Parietal lobe (tissue), 2 donors: Measurements from ENCODE around the gene A4GALT. TPM values are rescaled to one million over a fixed set of nuclear protein-coding genes. Genes with fewer than 3 reads are reported as not detected.

ENCODE experiments used
- small RNA-seq: library from RNA; depleted of rRNA; stranded (forward); fragments of <200 nt; gene quantifications from one replicate; pipeline ENCODE3, GENCODE V24; 2014; ENCODE audit warnings: low replicate concordance
- total RNA-seq: library from RNA; depleted of rRNA; stranded (reverse); fragments of >200 nt; gene quantifications from one replicate; pipeline ENCODE4 v1.2.3, GENCODE V29; 2014

Gene A4GALT, protein sequence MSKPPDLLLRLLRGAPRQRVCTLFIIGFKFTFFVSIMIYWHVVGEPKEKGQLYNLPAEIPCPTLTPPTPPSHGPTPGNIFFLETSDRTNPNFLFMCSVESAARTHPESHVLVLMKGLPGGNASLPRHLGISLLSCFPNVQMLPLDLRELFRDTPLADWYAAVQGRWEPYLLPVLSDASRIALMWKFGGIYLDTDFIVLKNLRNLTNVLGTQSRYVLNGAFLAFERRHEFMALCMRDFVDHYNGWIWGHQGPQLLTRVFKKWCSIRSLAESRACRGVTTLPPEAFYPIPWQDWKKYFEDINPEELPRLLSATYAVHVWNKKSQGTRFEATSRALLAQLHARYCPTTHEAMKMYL
- total RNA-seq, result 0.94 TPM

DNA sequence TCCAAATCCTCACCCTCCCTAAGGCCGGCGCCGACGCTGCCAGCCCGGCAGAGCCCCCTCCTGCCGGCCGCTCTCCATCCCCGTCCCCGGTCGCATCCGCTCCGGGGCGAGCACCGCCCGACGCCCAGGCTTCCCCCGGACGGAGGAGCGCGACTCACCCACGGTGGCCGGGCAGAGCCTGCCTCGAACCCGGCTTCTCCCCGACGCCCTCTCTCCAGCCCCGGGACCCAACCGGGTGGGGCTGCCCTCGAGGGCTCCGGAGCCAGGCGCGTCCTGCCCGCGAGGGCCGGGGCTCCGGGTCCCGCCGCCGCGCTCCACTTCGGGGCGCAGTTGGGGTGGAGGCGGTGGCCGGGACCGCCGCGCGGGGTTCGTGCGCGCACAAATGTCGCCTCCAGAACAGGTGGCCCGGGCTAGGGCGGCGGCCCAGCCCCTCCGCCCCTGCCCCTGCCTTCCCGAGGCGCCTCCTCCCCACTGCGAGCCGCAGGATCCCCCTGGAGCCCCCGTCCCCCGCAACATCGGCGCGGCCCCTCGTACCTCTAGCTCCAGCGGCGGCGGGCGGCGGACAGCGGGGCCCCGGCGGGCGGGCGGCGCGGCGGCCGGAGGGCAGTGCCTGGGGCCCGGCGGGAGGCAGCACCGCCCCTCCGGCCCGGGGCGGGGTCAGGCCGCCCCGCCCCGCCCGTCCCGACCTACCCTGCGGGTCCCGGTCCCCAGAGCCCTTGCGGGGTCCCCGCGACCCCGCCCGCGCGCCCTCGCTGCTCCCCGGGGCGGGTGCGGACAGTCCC, at the start of gene A4GALT:
A4GALT (minus strand) TSS at position 608 of the 782 bp plus-strand sequence. CDS start 26,919 bp downstream, outside the sequence.

DNA sequence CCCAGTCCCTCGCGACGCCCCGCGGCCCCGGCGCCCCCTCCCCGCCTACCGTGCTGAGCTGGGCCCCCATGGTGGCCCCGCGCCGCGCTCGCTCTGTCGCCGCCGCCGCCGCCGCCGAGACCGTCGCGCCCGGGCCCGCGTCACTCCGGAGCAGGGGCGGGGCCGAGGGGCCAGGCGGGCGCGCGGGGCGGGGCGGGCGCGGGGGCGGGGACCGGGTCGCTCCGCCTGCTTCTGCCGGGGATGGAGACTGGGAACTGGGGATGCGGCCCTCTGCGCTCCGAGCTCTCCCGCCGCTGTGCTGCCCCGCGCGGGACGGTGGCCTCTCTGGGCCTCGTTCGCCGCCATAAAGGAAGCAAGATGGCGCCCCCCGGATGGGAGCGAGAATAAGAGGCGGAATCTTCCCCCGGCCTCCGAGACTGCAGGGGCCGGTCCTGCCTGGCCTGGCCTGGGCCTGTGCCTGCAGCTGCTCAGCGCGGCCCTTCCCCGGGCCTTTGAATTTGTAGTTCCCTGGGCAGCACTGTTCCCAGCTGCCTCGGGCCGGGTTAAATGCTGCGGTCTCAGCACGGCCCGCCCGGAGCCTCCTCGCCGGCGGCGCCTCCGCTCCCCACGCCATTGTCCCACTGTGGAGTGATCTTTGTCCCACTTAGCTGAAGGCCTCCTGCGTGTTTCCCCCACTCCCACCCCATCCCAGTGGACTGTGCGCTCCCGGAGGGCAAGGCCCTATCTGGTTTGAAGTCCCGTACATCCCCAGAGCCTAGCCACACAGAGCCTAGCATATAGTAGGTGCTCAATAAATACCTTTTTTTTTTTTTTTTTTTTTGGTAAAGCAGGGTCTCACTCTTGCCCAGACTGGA, 71.2 kb downstream of the A4GALT start, which contains the start of gene CYB5R3:
CYB5R3 (minus strand) TSS at position 147 of the 854 bp plus-strand sequence; CDS start at position 70, 77 bp downstream.

Small RNA genes within 50 kb of the gene (small RNA-seq; reads per million reads assigned to genes)
- gene RF00019, result not detected

Other genes starting within 250 kb of the A4GALT start
- 28.5 TPM for gene RRP7A, start 201.1 kb downstream of the A4GALT start, total RNA-seq
- gene SERHL2, start 166.9 kb downstream of the A4GALT start, total RNA-seq, result 5.3 TPM
- gene POLDIP3, start 106.0 kb downstream of the A4GALT start, total RNA-seq, result 34.1 TPM
- gene ATP5MGL, start 80.3 kb downstream of the A4GALT start, total RNA-seq, result 2.2 TPM
- 27.5 TPM for gene CYB5R3, start 71.5 kb downstream of the A4GALT start, total RNA-seq
- gene ARFGAP3, start 136.4 kb upstream of the A4GALT start, total RNA-seq, result 66.7 TPM